K562 (cell line): ENCODE measurements around the gene STK32C. TPM values are rescaled to one million over a fixed set of nuclear protein-coding genes. Genes with fewer than 3 reads are reported as not detected.

Experiments
- ATAC-seq: fragments of 200-7000 bp; cut with Tn5 transposase; 3 replicates; pipeline ENCODE4 v1.9.1; 2020; ENCODE audit warnings: moderate library complexity
- BruUV-seq: library from RNA; stranded (reverse); fragments of 400-500 nt; replicated peaks from 2 replicates; lab custom pipeline; 2021; lab: Mats Ljungman, UMichigan
- CTCF ChIA-PET: fragments of 300-600 bp; formaldehyde crosslinking; extraction: SDS; loops from one replicate; lab custom pipeline; 2021; ENCODE audit warnings: low intra/inter-chr PET ratio; lab: Yijun Ruan, JAX
- POLR2A ChIA-PET: fragments of 300-600, 350-650 bp; sonication (Branson Sonifier 250); formaldehyde crosslinking; extraction: SDS; loops from one replicate; lab custom pipeline; 2021; ENCODE audit warnings: antibody characterized with exemption, inconsistent platforms; lab: Yijun Ruan, JAX
- DNase-seq, 4 experiments: peaks; one replicate each; pipeline versions ENCODE4 v3.0.0 to v3.0.0-alpha.2; 2011 to 2018; ENCODE audit warnings: low spot score in 3 of 4, mixed read lengths in 3 of 4; ENCODE audit errors: extremely low read depth in 1 of 4
- FAIRE-seq: peaks from 2 replicates; lab custom pipeline; 2011; peaks lifted over from hg19 to GRCh38; lab: Jason Lieb, UNC
- H2AFZ ChIP-seq: 2 replicates; pipeline ENCODE4 v1.6.0; 2011; ENCODE audit warnings: low read depth, low read length, control low read depth, inconsistent platforms
- H3K27ac ChIP-seq: fragments of 200-600 bp; 3 replicates; pipeline ENCODE4 v1.8.0; 2011; ENCODE audit warnings: low read depth, mild to moderate bottlenecking, control low read depth, inconsistent platforms, low read length, moderate library complexity, mixed read lengths; ENCODE audit errors: extremely low read depth
- H3K27me3 ChIP-seq, 2 experiments: fragments of 300-600 bp in 1 of 2; 2 replicates in 1 of 2; 3 replicates in 1 of 2; pipeline versions ENCODE4 v1.6.0 to v1.8.0; 2011; ENCODE audit warnings: inconsistent platforms in 2 of 2, low read length in 2 of 2, mild to moderate bottlenecking in 1 of 2, mixed read lengths in 1 of 2, moderate library complexity in 1 of 2; ENCODE audit not compliant: control insufficient read depth in 2 of 2, insufficient read depth in 2 of 2
- H3K36me3 ChIP-seq: fragments of 300-600 bp; 3 replicates; pipeline ENCODE4 v1.8.0; 2011; ENCODE audit warnings: mild to moderate bottlenecking, low read length, inconsistent platforms; ENCODE audit not compliant: control insufficient read depth, insufficient read depth
- H3K4me1 ChIP-seq, 2 experiments: fragments of 200-600 bp in 1 of 2; replicated peaks in 1 of 2; 2 replicates in 1 of 2; 3 replicates in 1 of 2; pipeline versions ENCODE4 v1.5.1 to v1.8.0; 2011; ENCODE audit warnings: inconsistent platforms in 2 of 2, low read length in 2 of 2, mild to moderate bottlenecking in 1 of 2, mixed read lengths in 1 of 2, moderate library complexity in 1 of 2; ENCODE audit not compliant: control insufficient read depth in 2 of 2, insufficient read depth in 2 of 2
- H3K4me2 ChIP-seq: 2 replicates; pipeline ENCODE4 v1.6.1; 2011; ENCODE audit warnings: low read length, control low read depth, inconsistent platforms, mixed read lengths; ENCODE audit not compliant: insufficient read depth
- H3K4me3 ChIP-seq: fragments of 200-600 bp; sonication (generic), shearing (Covaris generic); 2 replicates; pipeline ENCODE4 v1.5.1; 2016; ENCODE audit warnings: control low read depth, inconsistent platforms
- H3K79me2 ChIP-seq: fragments of 200-600 bp; 3 replicates; pipeline ENCODE4 v1.8.0; 2011; ENCODE audit warnings: low read length, inconsistent platforms; ENCODE audit not compliant: control insufficient read depth, insufficient read depth
- H3K9ac ChIP-seq, 2 experiments: 2 replicates each; pipeline versions ENCODE4 v1.6.0 to v1.6.1; 2011; ENCODE audit warnings: low read depth in 2 of 2, low read length in 2 of 2, control low read depth in 1 of 2, inconsistent platforms in 1 of 2, mild to moderate bottlenecking in 1 of 2, mixed read lengths in 1 of 2; ENCODE audit not compliant: insufficient read depth in 1 of 2
- H3K9me1 ChIP-seq: one replicate; pipeline ENCODE4 v1.6.0; 2011; ENCODE audit warnings: inconsistent platforms, mild to moderate bottlenecking, low read length, moderate library complexity; ENCODE audit not compliant: control insufficient read depth, insufficient read depth
- H3K9me3 ChIP-seq: replicated peaks from 2 replicates; pipeline ENCODE4 v1.5.1; 2011; ENCODE audit warnings: low read depth, low read length, inconsistent platforms; ENCODE audit not compliant: control insufficient read depth, insufficient read depth
- H4K20me1 ChIP-seq: replicated peaks from 2 replicates; pipeline ENCODE4 v1.6.1; 2011; ENCODE audit warnings: low read length, inconsistent platforms, mixed read lengths; ENCODE audit not compliant: control insufficient read depth, insufficient read depth
- BDP1 ChIP-seq: IDR thresholded peaks from 3 replicates; pipeline ENCODE4 v1.6.1; 2011; ENCODE audit not compliant: insufficient read length, insufficient read depth
- FIP1L1 ChIP-seq: fragments of 200-400 bp; formaldehyde crosslinking; IDR thresholded peaks from 2 replicates; pipeline ENCODE4 v1.6.1; 2018; ENCODE audit warnings: mild to moderate bottlenecking, low read depth, low read length; ENCODE audit not compliant: poor library complexity, severe bottlenecking
- KAT2B ChIP-seq: IDR thresholded peaks from one replicate; pipeline ENCODE4 v1.6.1; 2012; ENCODE audit warnings: low read depth, mild to moderate bottlenecking, control low read depth, inconsistent platforms, low read length, moderate library complexity
- KLF16 ChIP-seq: IDR thresholded peaks from 2 replicates; pipeline ENCODE4 v1.6.1; 2016; ENCODE audit warnings: antibody characterized with exemption
- LCOR ChIP-seq: sonication (generic); formaldehyde crosslinking; IDR thresholded peaks from 2 replicates; pipeline ENCODE4 v1.8.0; 2022; ENCODE audit warnings: mild to moderate bottlenecking, missing genetic modification reagents
- NR1H2 ChIP-seq: sonication (generic); formaldehyde crosslinking; IDR thresholded peaks from 2 replicates; pipeline ENCODE4 v1.4.0; 2020; ENCODE audit warnings: mild to moderate bottlenecking, missing genetic modification reagents
- PCBP1 ChIP-seq: fragments of 200-400 bp; formaldehyde crosslinking; IDR thresholded peaks from 2 replicates; pipeline ENCODE4 v1.6.1; 2018; ENCODE audit warnings: mild to moderate bottlenecking, low read depth, low read length; ENCODE audit not compliant: poor library complexity, severe bottlenecking
- SMAD4 ChIP-seq: fragments of 250-450 bp; sonication (Bioruptor Pico); conservative IDR thresholded peaks from 2 replicates; pipeline ENCODE4 v1.8.0; 2021; ENCODE audit warnings: inconsistent platforms, mild to moderate bottlenecking, moderate library complexity
- SMARCE1 ChIP-seq: fragments of 450-650 bp; IDR thresholded peaks from 2 replicates; pipeline ENCODE4 v1.7.1; 2016; ENCODE audit warnings: mild to moderate bottlenecking
- STAT5A ChIP-seq: IDR thresholded peaks from 2 replicates; pipeline ENCODE4 v1.6.1; 2012; ENCODE audit warnings: low read length, inconsistent platforms, borderline replicate concordance
- STAT5B ChIP-seq: fragments of 250-450 bp; sonication (Bioruptor Pico); IDR thresholded peaks from 2 replicates; pipeline ENCODE4 v1.8.0; 2021; ENCODE audit warnings: mild to moderate bottlenecking, inconsistent platforms
- TBP ChIP-seq: optimal IDR thresholded peaks from 2 replicates; pipeline ENCODE3; 2011; ENCODE audit warnings: low read depth, low read length, improper control_type of control experiment
- ZNF134 ChIP-seq: fragments of 250-450 bp; sonication (Bioruptor Pico); conservative IDR thresholded peaks from 2 replicates; pipeline ENCODE4 v1.4.0; 2020
- ZNF717 ChIP-seq: fragments of 250-450 bp; sonication (Bioruptor Pico); IDR thresholded peaks from 2 replicates; pipeline ENCODE4 v1.5.0; 2021
- WGBS: fragments of 100-300 bp; shearing (Covaris generic); methylation state at CpG from one replicate; pipeline ENCODE4 v1.1.6; 2016; ENCODE audit warnings: low coverage, mixed read lengths; ENCODE audit not compliant: insufficient coverage; ENCODE audit errors: missing lambda C conversion rate; 5-methylcytosine and 5-hydroxymethylcytosine counted together
- in situ Hi-C: fragments of 300-500 bp; cut with MboI; formaldehyde crosslinking; loops from 4 replicates; pipeline ENCODE4 v1.15.0; 2018; ENCODE audit warnings: inconsistent platforms, mixed read lengths
- intact Hi-C: fragments of 100-400 bp; cut with micrococcal nuclease; formaldehyde crosslinking; loops from 2 replicates; pipeline ENCODE4 v1.14.2; 2022
- polyA plus RNA-seq, 8 experiments: library from polyadenylated mRNA; depleted of rRNA in 4 of 8; stranded (reverse) in 5 of 8; unstranded in 3 of 8; fragments of >200 nt; fragmentation: Nextera tagmentation in 2 of 8; fragmentation: Illumina TruSeq in 1 of 8; extraction: Ambion mirVana in 2 of 8; extraction: Trizol in 1 of 8; gene quantifications; 2 replicates each; pipeline versions ENCODE4 v1.2.1 to v1.2.3, GENCODE V29; 2011 to 2014; ENCODE audit warnings: inconsistent platforms in 1 of 8, missing spikeins in 1 of 8
- total RNA-seq, 7 experiments: library from RNA; depleted of rRNA in 6 of 7; stranded (reverse); fragments of >200 nt in 6 of 7; fragmentation: Illumina TruSeq in 2 of 7; extraction: Trizol in 2 of 7; gene quantifications; 2 replicates each; pipeline versions ENCODE4 v1.2.1 to v1.2.3, GENCODE V29; 2011 to 2021; ENCODE audit warnings: low replicate concordance in 1 of 7
- TF ChIP-seq, protein P1 (sequence below), 2 experiments: fragments of 450-650 bp; IDR thresholded peaks; 2 replicates each; pipeline ENCODE4 v1.6.1; 2018; ENCODE audit warnings: mild to moderate bottlenecking in 2 of 2, low read depth in 1 of 2; ENCODE audit not compliant: partially characterized antibody in 2 of 2
- TF ChIP-seq, protein P2 (sequence below): sonication (generic); formaldehyde crosslinking; IDR thresholded peaks from 2 replicates; pipeline ENCODE4 v1.8.1; 2023; ENCODE audit warnings: missing genetic modification reagents, mild to moderate bottlenecking, borderline replicate concordance

Gene STK32C
- total and polyA plus RNA-seq, 9 of the 15 experiments (the other 6 are each of a cell fraction or from before 2014, with no cell fraction given): 1.5 to 20.9 (median 6.5) TPM

DNA sequence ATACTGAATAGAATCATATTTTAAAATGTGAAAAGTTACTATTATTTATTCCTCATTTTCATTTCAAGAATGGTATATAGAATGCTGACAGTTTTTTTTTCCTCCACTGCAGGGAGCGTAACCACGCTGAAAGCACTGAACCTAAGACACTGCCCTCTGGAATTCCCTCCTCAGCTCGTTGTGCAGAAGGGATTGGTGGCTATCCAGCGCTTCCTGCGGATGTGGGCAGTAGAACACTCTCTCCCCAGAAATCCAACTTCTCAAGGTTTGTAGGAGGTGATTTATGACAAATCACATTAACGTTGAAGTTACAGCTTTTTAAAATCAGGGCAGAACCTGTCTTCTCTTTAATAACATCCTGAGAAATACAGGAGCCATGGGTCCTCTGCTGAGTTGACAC, 36.6 kb upstream of the STK32C start:
- CTCF ChIA-PET: no interaction called here
- no peaks in the 10 kb centered on the region for H3K79me2 ChIP-seq
- TF ChIP-seq, protein P1, sequence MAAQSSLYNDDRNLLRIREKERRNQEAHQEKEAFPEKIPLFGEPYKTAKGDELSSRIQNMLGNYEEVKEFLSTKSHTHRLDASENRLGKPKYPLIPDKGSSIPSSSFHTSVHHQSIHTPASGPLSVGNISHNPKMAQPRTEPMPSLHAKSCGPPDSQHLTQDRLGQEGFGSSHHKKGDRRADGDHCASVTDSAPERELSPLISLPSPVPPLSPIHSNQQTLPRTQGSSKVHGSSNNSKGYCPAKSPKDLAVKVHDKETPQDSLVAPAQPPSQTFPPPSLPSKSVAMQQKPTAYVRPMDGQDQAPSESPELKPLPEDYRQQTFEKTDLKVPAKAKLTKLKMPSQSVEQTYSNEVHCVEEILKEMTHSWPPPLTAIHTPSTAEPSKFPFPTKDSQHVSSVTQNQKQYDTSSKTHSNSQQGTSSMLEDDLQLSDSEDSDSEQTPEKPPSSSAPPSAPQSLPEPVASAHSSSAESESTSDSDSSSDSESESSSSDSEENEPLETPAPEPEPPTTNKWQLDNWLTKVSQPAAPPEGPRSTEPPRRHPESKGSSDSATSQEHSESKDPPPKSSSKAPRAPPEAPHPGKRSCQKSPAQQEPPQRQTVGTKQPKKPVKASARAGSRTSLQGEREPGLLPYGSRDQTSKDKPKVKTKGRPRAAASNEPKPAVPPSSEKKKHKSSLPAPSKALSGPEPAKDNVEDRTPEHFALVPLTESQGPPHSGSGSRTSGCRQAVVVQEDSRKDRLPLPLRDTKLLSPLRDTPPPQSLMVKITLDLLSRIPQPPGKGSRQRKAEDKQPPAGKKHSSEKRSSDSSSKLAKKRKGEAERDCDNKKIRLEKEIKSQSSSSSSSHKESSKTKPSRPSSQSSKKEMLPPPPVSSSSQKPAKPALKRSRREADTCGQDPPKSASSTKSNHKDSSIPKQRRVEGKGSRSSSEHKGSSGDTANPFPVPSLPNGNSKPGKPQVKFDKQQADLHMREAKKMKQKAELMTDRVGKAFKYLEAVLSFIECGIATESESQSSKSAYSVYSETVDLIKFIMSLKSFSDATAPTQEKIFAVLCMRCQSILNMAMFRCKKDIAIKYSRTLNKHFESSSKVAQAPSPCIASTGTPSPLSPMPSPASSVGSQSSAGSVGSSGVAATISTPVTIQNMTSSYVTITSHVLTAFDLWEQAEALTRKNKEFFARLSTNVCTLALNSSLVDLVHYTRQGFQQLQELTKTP (IDR thresholded peaks at IDR 0.05; ENCODE audit: low read depth in 1 of 2, partially characterized antibody in 2 of 2): no peak
- TF ChIP-seq LCOR (CRISPR knock-in tag) (no peak), STAT5B (CRISPR knock-in tag) (no peak), NR1H2 (CRISPR knock-in tag) (no peak), BDP1 (no peak), FIP1L1 (no peak), SMAD4 (no peak), TBP (no peak), ZNF134 (CRISPR knock-in tag) (no peak), STAT5A (no peak), ZNF717 (CRISPR knock-in tag) (no peak), SMARCE1 (no peak), KAT2B (no peak), KLF16 (no peak), PCBP1 (no peak)
- TF ChIP-seq, protein P2, sequence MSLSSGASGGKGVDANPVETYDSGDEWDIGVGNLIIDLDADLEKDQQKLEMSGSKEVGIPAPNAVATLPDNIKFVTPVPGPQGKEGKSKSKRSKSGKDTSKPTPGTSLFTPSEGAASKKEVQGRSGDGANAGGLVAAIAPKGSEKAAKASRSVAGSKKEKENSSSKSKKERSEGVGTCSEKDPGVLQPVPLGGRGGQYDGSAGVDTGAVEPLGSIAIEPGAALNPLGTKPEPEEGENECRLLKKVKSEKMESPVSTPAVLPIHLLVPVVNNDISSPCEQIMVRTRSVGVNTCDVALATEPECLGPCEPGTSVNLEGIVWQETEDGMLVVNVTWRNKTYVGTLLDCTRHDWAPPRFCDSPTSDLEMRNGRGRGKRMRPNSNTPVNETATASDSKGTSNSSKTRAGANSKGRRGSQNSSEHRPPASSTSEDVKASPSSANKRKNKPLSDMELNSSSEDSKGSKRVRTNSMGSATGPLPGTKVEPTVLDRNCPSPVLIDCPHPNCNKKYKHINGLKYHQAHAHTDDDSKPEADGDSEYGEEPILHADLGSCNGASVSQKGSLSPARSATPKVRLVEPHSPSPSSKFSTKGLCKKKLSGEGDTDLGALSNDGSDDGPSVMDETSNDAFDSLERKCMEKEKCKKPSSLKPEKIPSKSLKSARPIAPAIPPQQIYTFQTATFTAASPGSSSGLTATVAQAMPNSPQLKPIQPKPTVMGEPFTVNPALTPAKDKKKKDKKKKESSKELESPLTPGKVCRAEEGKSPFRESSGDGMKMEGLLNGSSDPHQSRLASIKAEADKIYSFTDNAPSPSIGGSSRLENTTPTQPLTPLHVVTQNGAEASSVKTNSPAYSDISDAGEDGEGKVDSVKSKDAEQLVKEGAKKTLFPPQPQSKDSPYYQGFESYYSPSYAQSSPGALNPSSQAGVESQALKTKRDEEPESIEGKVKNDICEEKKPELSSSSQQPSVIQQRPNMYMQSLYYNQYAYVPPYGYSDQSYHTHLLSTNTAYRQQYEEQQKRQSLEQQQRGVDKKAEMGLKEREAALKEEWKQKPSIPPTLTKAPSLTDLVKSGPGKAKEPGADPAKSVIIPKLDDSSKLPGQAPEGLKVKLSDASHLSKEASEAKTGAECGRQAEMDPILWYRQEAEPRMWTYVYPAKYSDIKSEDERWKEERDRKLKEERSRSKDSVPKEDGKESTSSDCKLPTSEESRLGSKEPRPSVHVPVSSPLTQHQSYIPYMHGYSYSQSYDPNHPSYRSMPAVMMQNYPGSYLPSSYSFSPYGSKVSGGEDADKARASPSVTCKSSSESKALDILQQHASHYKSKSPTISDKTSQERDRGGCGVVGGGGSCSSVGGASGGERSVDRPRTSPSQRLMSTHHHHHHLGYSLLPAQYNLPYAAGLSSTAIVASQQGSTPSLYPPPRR (CRISPR knock-in tag): no peak

More for the DNA sequence above, 36.6 kb upstream of the STK32C start:
- Histone ChIP-seq H2AFZ (no peak overlapping the region), H4K20me1 (no peaks in the 10 kb centered on the region), H3K36me3 (no peaks in the 10 kb centered on the region), H3K9me1 (no peaks in the 10 kb centered on the region), H3K27me3 (no peaks in the 10 kb centered on the region), H3K27ac (no peak overlapping the region), H3K4me1 (peaks cover 0 to 1% of the 10 kb centered on the region in 2 experiments; a peak in 2 of 5 replicates), H3K9me3 (no peaks in the 10 kb centered on the region), H3K4me2 (no peak overlapping the region), H3K9ac (no peak overlapping the region), H3K4me3 (no peak overlapping the region)
- WGBS: 60% methylated on average over 6 of the region's 6 CpGs
- in situ Hi-C loops (no loop called here), intact Hi-C loops (no loop called here)
- ATAC-seq (no peak), DNase-seq (no peak), FAIRE-seq (no peak)
- no TSS peak for BruUV-seq
- POLR2A ChIA-PET: no interaction called here
